Mucosa of stomach (tissue), 1 donor: ENCODE data around the gene ECEL1.

Experiments
- H3K27me3 ChIP-seq: one replicate; pipeline ENCODE4 v1.7.0; 2013; ENCODE audit warnings: mild to moderate bottlenecking, low read length; ENCODE audit not compliant: control insufficient read depth, insufficient read depth
- H3K36me3 ChIP-seq: one replicate; pipeline ENCODE4 v1.7.0; 2013; ENCODE audit warnings: low read length; ENCODE audit not compliant: control insufficient read depth, insufficient read depth
- H3K4me1 ChIP-seq: one replicate; pipeline ENCODE4 v1.7.0; 2013; ENCODE audit warnings: mild to moderate bottlenecking, low read length; ENCODE audit not compliant: control insufficient read depth, insufficient read depth
- H3K4me3 ChIP-seq: one replicate; pipeline ENCODE4 v1.7.0; 2013; ENCODE audit warnings: low read length
- H3K9ac ChIP-seq: one replicate; pipeline ENCODE4 v1.7.0; 2013; ENCODE audit warnings: mild to moderate bottlenecking, low read length, moderate library complexity
- H3K9me3 ChIP-seq: one replicate; pipeline ENCODE4 v1.7.0; 2013; ENCODE audit warnings: mild to moderate bottlenecking, low read length, moderate library complexity; ENCODE audit not compliant: control insufficient read depth
- donor health status: Pancreatic carcinoma.

Gene ECEL1

DNA sequence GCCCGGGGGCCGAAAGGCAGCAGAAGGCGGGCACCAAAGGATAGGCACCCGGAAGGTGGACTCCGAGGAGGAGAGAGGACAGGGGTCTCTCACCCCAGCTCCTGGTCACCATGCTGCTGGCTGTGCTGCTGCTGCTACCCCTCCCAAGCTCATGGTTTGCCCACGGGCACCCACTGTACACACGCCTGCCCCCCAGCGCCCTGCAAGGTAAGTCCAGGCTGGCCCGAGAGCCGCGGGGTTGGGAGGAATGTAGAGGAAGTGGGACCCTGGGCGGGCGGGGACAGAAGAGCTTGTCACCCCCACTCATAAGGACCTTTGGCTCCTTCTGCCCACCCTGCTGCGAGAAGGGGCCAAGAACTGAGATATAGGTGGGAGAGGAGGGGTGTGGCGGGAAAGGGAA, 32.9 kb upstream of the ECEL1 start:
- Histone ChIP-seq H3K4me3 (no peak overlapping the region), H3K9me3 (no peaks in the 10 kb centered on the region), H3K27me3 (peaks cover 45% of the 10 kb centered on the region), H3K36me3 (no peaks in the 10 kb centered on the region), H3K4me1 (peaks cover 12% of the 10 kb centered on the region), H3K9ac (no peak overlapping the region)

DNA sequence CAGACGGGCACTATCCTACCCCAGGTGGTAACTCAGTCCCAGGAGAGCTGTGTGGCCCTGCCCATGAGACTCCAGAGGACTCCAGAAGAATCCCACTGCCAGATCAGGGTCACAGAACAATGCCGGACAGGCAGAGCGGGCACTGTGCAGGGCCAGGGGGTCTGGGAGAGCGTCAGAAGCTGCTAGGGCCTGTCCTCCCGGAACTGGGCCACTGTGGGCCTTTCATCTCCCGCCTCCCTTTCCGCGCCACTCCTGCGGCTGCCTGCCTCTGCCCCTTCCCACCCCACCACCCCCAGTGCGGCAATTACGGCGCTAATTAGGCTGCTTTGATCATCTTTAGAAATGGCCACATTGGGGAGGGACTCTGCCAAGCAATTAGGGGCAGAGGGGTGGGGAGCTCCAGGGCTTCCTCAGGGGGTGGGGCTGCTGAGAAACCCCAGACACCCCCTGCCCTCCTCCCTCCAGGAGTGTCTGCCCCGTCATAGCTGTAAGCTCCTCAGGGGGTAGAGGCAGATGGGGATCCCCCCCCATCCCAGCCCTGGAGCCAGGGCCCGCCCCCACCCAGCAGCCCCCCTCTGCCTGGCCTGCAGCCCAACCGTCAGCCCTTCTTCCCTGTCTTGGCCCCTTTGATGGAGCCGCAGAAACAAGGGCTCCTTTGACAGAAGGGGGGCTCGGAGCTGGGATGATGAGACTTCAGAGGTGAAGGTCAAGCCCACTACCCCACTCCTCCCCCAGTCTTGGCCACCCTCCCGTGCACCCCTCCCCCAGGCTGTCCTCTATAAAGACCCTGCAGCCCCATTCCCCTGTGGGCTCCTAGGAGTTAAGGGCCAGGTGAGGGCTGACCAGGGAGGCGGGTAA, 32.2 kb upstream of the ECEL1 start, which contains the start of gene PRSS56:
TSS of gene PRSS56 (plus strand) at position 808 of the 858 bp plus-strand sequence. CDS start 211 bp downstream, outside the sequence.
- peaks cover 38% of the 10 kb centered on the region for H3K27me3 ChIP-seq
- H3K4me1 ChIP-seq: peaks cover 12% of the 10 kb centered on the region
- H3K4me3 ChIP-seq: no peak within 1 kb of the TSS
- H3K36me3 ChIP-seq: no peaks in the 10 kb centered on the region
- no peak within 1 kb of the TSS for H3K9ac ChIP-seq
- H3K9me3 ChIP-seq: no peaks in the 10 kb centered on the region

DNA sequence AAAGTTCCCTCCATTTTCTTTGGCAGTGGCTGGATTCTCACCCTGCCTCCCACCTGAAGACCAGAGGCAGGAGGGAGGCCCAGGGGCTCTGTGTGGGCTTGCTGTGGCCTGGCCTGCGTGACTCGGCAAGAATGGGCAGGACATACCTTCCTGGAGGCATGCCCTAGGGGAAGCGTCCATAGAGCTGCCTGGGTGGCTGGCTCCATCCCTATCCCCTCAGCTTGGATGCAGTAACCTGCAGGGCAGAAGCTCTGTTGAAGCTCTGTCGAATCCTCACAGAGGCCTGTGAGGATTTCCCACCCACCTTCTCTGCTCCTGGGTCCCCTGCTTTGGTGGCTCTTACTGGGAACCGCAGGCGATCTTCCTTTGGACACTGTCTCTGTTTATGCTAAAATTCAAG, 31.2 kb upstream of the ECEL1 start:
- Histone ChIP-seq H3K4me3 (no peak overlapping the region), H3K9ac (no peak overlapping the region), H3K9me3 (no peaks in the 10 kb centered on the region), H3K36me3 (no peaks in the 10 kb centered on the region), H3K4me1 (peaks cover 6% of the 10 kb centered on the region), H3K27me3 (peaks cover 29% of the 10 kb centered on the region)

DNA sequence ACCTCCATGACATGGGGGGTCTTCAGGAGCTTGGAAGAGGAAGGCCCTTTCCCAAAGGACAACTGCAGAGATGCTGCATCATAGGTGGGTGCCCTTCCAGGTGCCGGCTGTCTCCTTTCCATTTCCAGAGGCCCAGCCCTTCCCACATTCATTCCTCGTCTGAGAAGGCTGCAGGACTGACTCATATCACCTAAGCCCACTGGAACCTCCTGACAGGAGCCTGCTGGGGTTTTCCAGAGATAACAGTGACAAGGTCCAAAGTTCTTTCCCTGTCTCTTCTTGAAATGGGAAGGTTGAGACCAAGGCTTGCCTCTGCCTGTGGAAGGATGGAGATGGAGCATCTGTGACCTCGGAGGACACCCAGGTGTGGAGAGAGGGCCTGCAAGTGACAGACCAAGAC, 28.9 kb upstream of the ECEL1 start:
- no peaks in the 10 kb centered on the region for H3K9me3 ChIP-seq
- no peak overlapping the region for H3K9ac ChIP-seq
- no peak overlapping the region for H3K4me3 ChIP-seq
- H3K36me3 ChIP-seq: no peaks in the 10 kb centered on the region
- H3K27me3 ChIP-seq: peaks cover 17% of the 10 kb centered on the region
- H3K4me1 ChIP-seq: no peaks in the 10 kb centered on the region

DNA sequence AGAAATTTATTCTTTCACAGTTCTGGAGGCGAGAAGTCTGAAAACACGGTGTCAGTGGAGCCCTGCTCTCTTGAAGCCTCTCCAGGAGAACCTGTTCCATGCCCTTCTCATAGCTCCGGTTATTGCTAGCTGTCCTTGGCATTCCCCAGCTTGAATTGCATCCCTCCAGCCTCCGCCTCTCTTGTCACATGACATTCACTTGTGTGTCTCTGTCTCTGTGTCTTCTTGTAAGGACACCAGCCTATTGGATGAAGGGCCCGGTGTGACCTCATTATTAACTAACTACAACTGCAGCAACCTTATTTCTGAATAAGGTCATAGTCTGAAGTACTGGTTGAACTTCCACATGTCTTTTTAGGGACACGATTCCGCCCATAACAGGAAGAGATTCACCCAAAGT, 28.0 kb upstream of the ECEL1 start:
- Histone ChIP-seq H3K4me3 (no peak overlapping the region), H3K27me3 (peaks cover 16% of the 10 kb centered on the region), H3K9ac (no peak overlapping the region), H3K9me3 (no peaks in the 10 kb centered on the region), H3K4me1 (no peaks in the 10 kb centered on the region), H3K36me3 (no peaks in the 10 kb centered on the region)

DNA sequence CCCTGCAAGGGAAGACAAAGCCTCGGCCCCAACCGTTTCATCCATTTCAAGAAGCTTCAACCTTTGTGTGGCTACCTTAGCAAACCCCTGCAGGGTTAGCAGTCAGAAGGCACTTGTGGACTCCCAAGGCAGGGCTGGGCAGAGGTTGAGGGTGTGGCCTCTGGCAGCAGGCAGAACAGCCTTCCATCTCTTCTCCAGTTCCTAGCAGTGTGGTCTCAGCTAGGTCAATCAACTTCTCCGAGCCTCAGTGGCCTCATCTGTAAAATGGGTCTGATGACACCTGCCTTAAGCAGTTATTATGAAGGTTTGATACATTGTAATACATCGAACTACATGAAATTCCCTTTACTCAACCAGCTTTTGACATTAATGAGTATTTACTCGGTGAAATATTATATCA, 25.7 kb upstream of the ECEL1 start:
- Histone ChIP-seq H3K4me1 (no peaks in the 10 kb centered on the region), H3K36me3 (no peaks in the 10 kb centered on the region), H3K9me3 (no peaks in the 10 kb centered on the region), H3K27me3 (peaks cover 16% of the 10 kb centered on the region), H3K4me3 (no peak overlapping the region), H3K9ac (no peak overlapping the region)

DNA sequence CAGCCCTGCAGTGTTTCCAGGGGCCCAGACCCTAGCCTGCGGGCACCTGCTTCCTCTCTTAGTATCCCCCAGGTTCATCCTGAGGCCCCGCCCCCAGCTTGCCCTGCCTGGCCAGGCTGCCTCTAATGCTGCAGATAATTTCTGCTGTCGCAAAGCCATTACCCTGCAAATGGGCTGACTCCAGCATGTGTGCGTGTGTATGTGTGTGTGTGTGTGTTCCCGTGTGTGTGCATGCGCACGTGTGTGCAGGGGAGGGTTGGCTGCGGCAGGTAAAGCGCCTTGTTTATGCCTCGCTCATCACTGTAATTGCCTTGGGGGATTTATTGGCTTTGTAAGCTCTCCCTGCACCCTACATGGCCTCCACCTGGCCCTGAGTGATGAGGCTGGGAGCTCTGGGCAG, 25.0 kb upstream of the ECEL1 start:
- no peak overlapping the region for H3K4me3 ChIP-seq
- no peaks in the 10 kb centered on the region for H3K9me3 ChIP-seq
- no peaks in the 10 kb centered on the region for H3K36me3 ChIP-seq
- H3K9ac ChIP-seq: no peak overlapping the region
- H3K27me3 ChIP-seq: peaks cover 16% of the 10 kb centered on the region
- no peaks in the 10 kb centered on the region for H3K4me1 ChIP-seq

DNA sequence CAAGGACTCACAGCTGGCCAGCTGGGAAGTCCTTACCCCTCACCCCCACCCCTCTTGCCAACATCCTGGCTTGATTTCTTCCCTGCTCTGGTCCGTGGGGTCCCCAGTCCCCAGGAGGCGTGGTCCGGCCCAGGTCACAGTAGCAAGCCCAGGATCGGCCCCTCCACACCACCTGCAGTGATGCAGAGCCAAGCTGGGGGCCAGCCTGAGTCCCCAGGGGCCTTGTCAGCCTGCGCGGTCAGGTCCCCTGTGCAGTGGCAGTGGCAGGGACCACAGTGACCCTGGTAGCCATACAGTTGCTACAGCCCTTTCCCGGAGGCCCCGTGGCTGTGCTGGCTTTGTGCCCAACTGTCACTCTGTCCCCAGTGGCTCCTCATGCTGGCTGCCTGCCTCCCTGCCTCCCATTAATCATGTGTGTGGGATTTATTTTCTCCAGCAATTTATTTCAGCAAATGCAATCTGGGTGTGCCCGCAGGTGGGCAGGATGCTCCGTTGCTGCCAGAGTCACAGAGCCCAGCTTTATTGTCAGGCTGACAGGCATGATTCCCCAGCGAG, 23.8 kb upstream of the ECEL1 start:
- Histone ChIP-seq H3K27me3 (peaks cover 16% of the 10 kb centered on the region), H3K4me3 (no peak overlapping the region), H3K9me3 (no peaks in the 10 kb centered on the region), H3K9ac (no peak overlapping the region), H3K36me3 (no peaks in the 10 kb centered on the region), H3K4me1 (no peaks in the 10 kb centered on the region)

DNA sequence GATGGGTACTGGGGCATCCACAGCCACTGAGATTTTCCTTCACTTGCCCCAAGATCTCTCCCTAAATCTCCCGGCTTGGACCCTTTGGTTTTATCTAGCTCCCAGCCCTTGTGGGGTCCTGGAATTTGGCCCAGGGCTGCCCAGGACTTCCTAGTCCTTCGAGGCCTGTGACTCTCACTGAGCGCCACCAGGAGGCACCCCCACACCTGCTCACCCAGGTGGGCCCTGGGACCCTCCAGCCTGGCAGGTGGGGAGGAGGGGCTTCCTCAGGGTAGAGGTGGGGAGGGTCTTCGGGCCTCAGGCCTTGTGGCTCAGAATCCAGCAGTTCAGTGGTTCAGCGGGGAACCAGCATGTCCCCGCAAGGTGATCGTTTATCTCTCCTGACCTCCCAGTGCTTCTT, 20.6 kb upstream of the ECEL1 start:
- H3K4me1 ChIP-seq: peaks cover 4% of the 10 kb centered on the region
- H3K9me3 ChIP-seq: no peaks in the 10 kb centered on the region
- H3K36me3 ChIP-seq: no peaks in the 10 kb centered on the region
- no peak overlapping the region for H3K4me3 ChIP-seq
- peaks cover 34% of the 10 kb centered on the region for H3K27me3 ChIP-seq
- H3K9ac ChIP-seq: no peak overlapping the region

DNA sequence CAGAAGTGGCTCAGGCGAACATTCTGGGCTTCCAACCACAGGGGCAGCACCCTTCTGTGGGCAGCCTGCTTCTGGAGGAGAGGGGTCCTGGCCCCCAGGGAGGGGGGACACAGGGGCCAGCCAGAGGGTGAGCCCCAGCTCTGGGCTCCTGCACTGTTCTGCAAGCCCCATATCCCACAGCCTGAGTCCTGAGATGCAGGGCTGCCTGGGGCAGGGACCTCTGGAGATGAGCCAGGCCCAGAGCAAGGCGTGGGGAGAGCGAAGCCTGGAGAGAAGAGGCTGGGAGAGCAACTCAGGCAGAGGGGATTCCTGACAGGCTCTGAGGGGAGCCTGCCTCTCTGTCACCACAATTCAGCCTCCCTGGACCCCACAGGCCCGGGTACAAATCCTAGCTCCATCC, 19.1 kb upstream of the ECEL1 start:
- Histone ChIP-seq H3K4me3 (no peak overlapping the region), H3K9me3 (no peaks in the 10 kb centered on the region), H3K9ac (no peak overlapping the region), H3K27me3 (peaks cover 37% of the 10 kb centered on the region), H3K36me3 (no peaks in the 10 kb centered on the region), H3K4me1 (peaks cover 6% of the 10 kb centered on the region)

DNA sequence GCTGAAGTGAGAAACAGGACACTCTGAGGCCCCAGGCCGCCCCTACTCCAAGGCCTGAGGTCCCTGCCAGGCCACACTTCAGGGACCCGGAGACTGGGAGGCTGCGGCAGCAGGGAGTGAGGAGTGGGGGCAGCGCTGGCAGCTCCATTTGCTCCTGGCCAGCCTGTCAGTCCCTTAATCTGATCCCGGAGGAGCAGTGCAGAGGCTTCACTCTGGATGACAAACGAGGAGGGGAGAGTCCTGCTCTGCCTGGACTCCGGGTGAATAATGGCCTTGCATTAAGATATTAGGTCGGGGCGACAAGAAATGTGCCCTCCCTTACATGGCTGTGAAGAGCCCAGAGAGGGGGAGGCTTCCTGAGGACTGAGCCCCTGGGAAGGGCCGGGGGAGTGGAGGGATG, 18.2 kb upstream of the ECEL1 start:
- Histone ChIP-seq H3K4me3 (no peak overlapping the region), H3K36me3 (no peaks in the 10 kb centered on the region), H3K9me3 (no peaks in the 10 kb centered on the region), H3K9ac (no peak overlapping the region), H3K4me1 (peaks cover 6% of the 10 kb centered on the region), H3K27me3 (peaks cover 30% of the 10 kb centered on the region)

DNA sequence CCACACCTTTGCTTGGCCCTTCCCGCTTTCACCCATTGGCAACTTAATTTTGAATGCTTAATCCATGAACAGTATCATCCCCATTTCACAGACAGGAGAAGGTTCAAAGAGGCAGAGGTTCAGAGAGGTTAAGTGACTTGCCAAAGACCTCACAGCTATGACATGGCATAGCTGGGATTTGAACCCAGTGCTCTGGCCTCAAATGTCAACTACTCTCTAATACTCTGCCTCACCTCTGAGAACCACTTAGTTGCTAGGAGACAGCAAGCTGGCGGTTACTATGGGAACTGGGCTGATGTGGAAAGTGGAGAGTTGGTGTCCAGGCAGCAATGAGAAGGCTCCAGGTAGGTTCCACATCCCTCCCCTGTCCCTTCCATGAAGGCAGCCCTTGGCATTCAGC, 16.8 kb upstream of the ECEL1 start:
- Histone ChIP-seq H3K27me3 (peaks cover 34% of the 10 kb centered on the region), H3K9me3 (no peaks in the 10 kb centered on the region), H3K9ac (no peak overlapping the region), H3K4me1 (peaks cover 6% of the 10 kb centered on the region), H3K36me3 (no peaks in the 10 kb centered on the region), H3K4me3 (no peak overlapping the region)
